H1 (cell line): ENCODE results near the gene PCDHA11.

Experiments used
- ATF2 ChIP-seq: IDR thresholded peaks from 2 replicates; pipeline ENCODE4 v1.6.1; 2012; ENCODE audit warnings: low read length, inconsistent platforms
- CTCF ChIP-seq, 3 experiments: IDR thresholded peaks; 1 replicate in 2 of 3; 2 replicates in 1 of 3; pipeline versions ENCODE4 v1.5.1 to v1.6.1; 2011; ENCODE audit warnings: low read length in 3 of 3, mild to moderate bottlenecking in 3 of 3, inconsistent platforms in 2 of 3, low read depth in 1 of 3, moderate library complexity in 1 of 3; ENCODE audit not compliant: insufficient read depth in 1 of 3; ENCODE audit errors: control extremely low read depth in 1 of 3
- FOSL1 ChIP-seq: IDR thresholded peaks from 2 replicates; pipeline ENCODE4 v1.6.1; 2011; ENCODE audit warnings: mild to moderate bottlenecking, low read depth, low read length, moderate library complexity; ENCODE audit not compliant: insufficient read depth
- GABPA ChIP-seq: IDR thresholded peaks from 2 replicates; pipeline ENCODE4 v1.6.1; 2011; ENCODE audit warnings: mild to moderate bottlenecking, low read length, moderate library complexity, borderline replicate concordance; ENCODE audit not compliant: insufficient read depth
- NRF1 ChIP-seq: IDR thresholded peaks from 2 replicates; pipeline ENCODE4 v1.6.1; 2011; ENCODE audit warnings: mild to moderate bottlenecking, low read depth, low read length, improper control_type of control experiment
- POLR2A ChIP-seq, 2 experiments: IDR thresholded peaks; 1 replicate in 1 of 2; 2 replicates in 1 of 2; pipeline ENCODE4 v1.6.1; 2011; ENCODE audit warnings: low read depth in 2 of 2, low read length in 2 of 2, mild to moderate bottlenecking in 2 of 2; ENCODE audit errors: control extremely low read depth in 1 of 2
- RAD21 ChIP-seq, 2 experiments: IDR thresholded peaks in 1 of 2; conservative IDR thresholded peaks in 1 of 2; 2 replicates each; pipeline ENCODE4 v1.6.1; 2011; ENCODE audit warnings: low read depth in 2 of 2, low read length in 2 of 2, improper control_type of control experiment in 1 of 2, inconsistent platforms in 1 of 2, mild to moderate bottlenecking in 1 of 2, moderate library complexity in 1 of 2
- SP2 ChIP-seq: IDR thresholded peaks from 2 replicates; pipeline ENCODE4 v1.6.1; 2012; ENCODE audit warnings: mild to moderate bottlenecking, low read length, inconsistent platforms

GRCh38 chr5:140823475-140823874 lies 45.3 kb upstream of the PCDHA11 start:
- TF ChIP-seq CTCF (IDR thresholded peaks at IDR 0.05; ENCODE audit: control extremely low read depth in 1 of 3, insufficient read depth in 1 of 3, low read depth in 1 of 3, low read length in 3 of 3) (no peak), NRF1 (no peak), ATF2 (no peak), FOSL1 (no peak), SP2 (no peak), GABPA (no peak), POLR2A (IDR thresholded peaks at IDR 0.05; ENCODE audit: control extremely low read depth in 1 of 2, low read depth in 2 of 2, low read length in 2 of 2) (no peak), RAD21 (IDR thresholded peaks at IDR 0.05 in 1 of 2, conservative IDR thresholded peaks at IDR 0.05 in 1 of 2; ENCODE audit: low read depth in 2 of 2, low read length in 2 of 2) (no peak)
